Measurements from ENCODE around the gene OGG1.

- TF ChIP-seq, protein P1, sequence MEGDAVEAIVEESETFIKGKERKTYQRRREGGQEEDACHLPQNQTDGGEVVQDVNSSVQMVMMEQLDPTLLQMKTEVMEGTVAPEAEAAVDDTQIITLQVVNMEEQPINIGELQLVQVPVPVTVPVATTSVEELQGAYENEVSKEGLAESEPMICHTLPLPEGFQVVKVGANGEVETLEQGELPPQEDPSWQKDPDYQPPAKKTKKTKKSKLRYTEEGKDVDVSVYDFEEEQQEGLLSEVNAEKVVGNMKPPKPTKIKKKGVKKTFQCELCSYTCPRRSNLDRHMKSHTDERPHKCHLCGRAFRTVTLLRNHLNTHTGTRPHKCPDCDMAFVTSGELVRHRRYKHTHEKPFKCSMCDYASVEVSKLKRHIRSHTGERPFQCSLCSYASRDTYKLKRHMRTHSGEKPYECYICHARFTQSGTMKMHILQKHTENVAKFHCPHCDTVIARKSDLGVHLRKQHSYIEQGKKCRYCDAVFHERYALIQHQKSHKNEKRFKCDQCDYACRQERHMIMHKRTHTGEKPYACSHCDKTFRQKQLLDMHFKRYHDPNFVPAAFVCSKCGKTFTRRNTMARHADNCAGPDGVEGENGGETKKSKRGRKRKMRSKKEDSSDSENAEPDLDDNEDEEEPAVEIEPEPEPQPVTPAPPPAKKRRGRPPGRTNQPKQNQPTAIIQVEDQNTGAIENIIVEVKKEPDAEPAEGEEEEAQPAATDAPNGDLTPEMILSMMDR (IDR thresholded peaks at IDR 0.05; ENCODE audit: insufficient read depth, low read depth, low read length): no peak
- TF ChIP-seq EZH2 (IDR thresholded peaks at IDR 0.05; ENCODE audit: insufficient read depth, low read length): no peak
These were observed 48.0 kb upstream of the OGG1 start for GRCh38 chr3:9701711-9702110.

All from astrocyte (in vitro differentiated cells and primary cell).